ENCODE results near the gene NCK2. TPM values are rescaled to one million over a fixed set of nuclear protein-coding genes. Genes with fewer than 3 reads are reported as not detected.

NCK2 gene
- total and polyA plus RNA-seq, 10 of the 15 experiments (the other 5 are each of a cell fraction or from before 2014, with no cell fraction given), result 1.2 to 30.9 (median 14.1) TPM

DNA sequence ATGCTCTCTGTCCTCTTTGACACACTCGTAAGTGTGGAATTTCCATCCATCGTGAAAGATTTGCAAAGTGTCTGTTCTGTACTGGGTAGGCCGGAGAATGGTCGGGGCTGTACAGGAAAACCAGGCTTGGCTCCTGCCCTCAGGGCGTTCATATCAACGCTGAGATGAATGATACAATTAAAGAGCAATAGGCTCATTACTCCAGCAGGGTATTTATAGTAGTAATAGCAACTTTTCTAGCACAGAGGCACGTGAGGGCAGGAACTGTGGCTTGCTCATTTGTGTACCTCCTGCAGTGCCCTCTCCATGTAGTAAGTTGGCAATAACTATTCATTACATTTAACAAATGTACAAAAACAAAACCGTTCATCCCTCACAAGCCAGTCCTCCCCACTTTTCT is 5.3 kb upstream of the NCK2 start (continued):
- TF ChIP-seq LARP7 (IDR thresholded peaks at IDR 0.05), result no peak
- no peak for TF ChIP-seq RAD21 (IDR thresholded peaks at IDR 0.05; ENCODE audit: insufficient read depth, low read depth, low read length)
- no peak for TF ChIP-seq HDGF (IDR thresholded peaks at IDR 0.05)

DNA sequence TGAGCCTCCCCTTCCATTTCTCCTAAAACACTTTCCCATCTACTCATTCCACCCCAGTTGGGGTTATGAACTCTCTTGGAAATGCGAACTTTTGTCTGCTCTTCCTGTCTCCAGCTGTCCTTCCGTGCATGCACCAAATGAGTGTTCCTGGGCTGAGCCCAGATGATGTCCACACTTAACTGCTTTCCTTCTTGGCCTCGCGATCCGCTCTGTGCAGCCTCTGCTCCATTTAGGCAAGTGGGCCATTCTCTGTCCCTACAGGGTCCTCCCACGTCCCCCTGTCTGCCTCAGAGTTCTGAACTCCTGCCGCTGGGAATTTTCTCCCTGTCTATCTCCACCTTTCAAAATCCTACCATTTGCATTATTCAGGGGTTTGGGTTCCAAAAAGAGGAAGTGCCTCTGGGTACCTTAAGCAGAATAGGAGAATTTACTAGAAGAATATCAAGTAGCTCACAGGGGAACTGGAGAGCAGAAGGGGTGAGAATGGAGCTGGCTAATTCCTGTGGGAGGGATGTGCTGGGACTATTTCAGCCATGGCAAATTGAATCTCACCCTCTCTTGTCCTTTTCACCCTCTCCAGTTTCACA is 4.7 kb upstream of the NCK2 start:
- FAIRE-seq (no peak), DNase-seq (ENCODE audit: low read depth, low spot score) (no peak), ATAC-seq (no peak)
- Histone ChIP-seq H2AFZ (ENCODE audit: control insufficient read depth, low read depth, low read length) (no peak overlapping the region), H4K20me1 (ENCODE audit: control insufficient read depth, insufficient read depth) (no peaks in the 10 kb centered on the region), H3K36me3 (ENCODE audit: control insufficient read depth in 2 of 2, insufficient read depth in 2 of 2, low read length in 1 of 2) (no peaks in the 10 kb centered on the region), H3K79me2 (ENCODE audit: control insufficient read depth, insufficient read depth, low read length) (peaks cover 1% of the 10 kb centered on the region; the same call in 1 of the 2 replicates), H3K4me3 (no peak overlapping the region), H3K27ac (ENCODE audit: control insufficient read depth, insufficient read depth) (no peak overlapping the region), H3K9me3 (replicated peaks; ENCODE audit: control insufficient read depth, insufficient read depth, low read length) (no peaks in the 10 kb centered on the region; the same call in 2 of the 3 replicates), H3K9ac (ENCODE audit: control insufficient read depth, insufficient read depth, low read length) (no peak overlapping the region), H3K27me3 (replicated peaks in 1 of 2; ENCODE audit: control insufficient read depth in 2 of 2, insufficient read depth in 2 of 2, low read length in 1 of 2) (no peaks in the 10 kb centered on the region; a peak in 1 of 4 replicates), H3K4me2 (ENCODE audit: control insufficient read depth, insufficient read depth) (no peak overlapping the region), H3K4me1 (ENCODE audit: control insufficient read depth, insufficient read depth, low read length) (peaks cover 9% of the 10 kb centered on the region)
- CTCF ChIA-PET, result no interaction called here
- in situ Hi-C loops (cut with MboI), result no loop called here
- RAD21 ChIA-PET (ENCODE audit: unreplicated experiment), result interaction anchor here (1.0 kb wide), 1 partner anchor 29 kb away, joined by 4 read pairs; no protein-coding TSS in a partner anchor
- SMC1A ChIA-PET (ENCODE audit: uncharacterized antibody, unreplicated experiment), result interaction anchor here (0.6 to 1.0 kb wide), 2 partner anchors 9 to 408 kb away, joined by 3 read pairs; no protein-coding TSS in a partner anchor
- no TSS peak for BruUV-seq (replicated peaks)
- POLR2A ChIA-PET, result no interaction called here
- intact Hi-C loops (cut with micrococcal nuclease; ENCODE audit: unreplicated experiment), result loop anchor here (10.0 kb wide), 2 partner anchors 365 to 405 kb away; partner anchors contain the start of gene C2orf49
- 81% methylated on average over 7 of the region's 7 CpGs for WGBS (ENCODE audit: insufficient coverage, insufficient replicate concordance, low lambda C conversion rate, missing lambda C conversion rate)
- TF ChIP-seq NFYA (IDR thresholded peaks at IDR 0.05; ENCODE audit: borderline replicate concordance, low read depth, low read length) (no peak), SPI1 (IDR thresholded peaks at IDR 0.05; ENCODE audit: borderline replicate concordance, insufficient read depth, low read depth, low read length) (peak; percentile 90)

Data from GM12878 (cell line).